Activated effector memory CD4-positive, alpha-beta T cell treated with Interleukin-2 at 50 U/mL for 16 hours (primary cell): ENCODE results near the gene VWA3A.
A peak's percentile ranks its signal among the peaks of the same experiment; 100 is the strongest.
"Not testable (repeated sequence)": the region's sequence is repeated elsewhere in the genome, so short reads cannot be mapped to it uniquely, and the experiment has no call there.

ENCODE experiments used
- DNase-seq: peaks from one replicate; pipeline ENCODE4 v3.0.0-alpha.2; 2020

Gene VWA3A

GRCh38 chr16:22188267-22188594 is 95.9 kb downstream of the VWA3A start:
- DNase-seq = no peak

GRCh38 chr16:22188595-22189442 is 96.5 kb downstream of the VWA3A start:
- DNase-seq = peak; percentile 47

GRCh38 chr16:22189473-22190080 is 97.2 kb downstream of the VWA3A start:
- DNase-seq = no peak

- peak; percentile 88 for DNase-seq
Observed at GRCh38 chr16:22190081-22190775, 97.9 kb downstream of the VWA3A start.

GRCh38 chr16:22190776-22191531 is 98.6 kb downstream of the VWA3A start:
- DNase-seq = peak; percentile 99

GRCh38 chr16:22191532-22192260 is 99.4 kb downstream of the VWA3A start:
- peak; percentile 10 for DNase-seq

- DNase-seq = peak; percentile 67
Observed at GRCh38 chr16:22192261-22193062, 100.1 kb downstream of the VWA3A start.

GRCh38 chr16:22193063-22193411 is 100.7 kb downstream of the VWA3A start:
- no peak for DNase-seq

GRCh38 chr16:22194707-22195444 is 102.5 kb downstream of the VWA3A start:
- DNase-seq = no peak

- no peak for DNase-seq
Observed at GRCh38 chr16:22195445-22195694, 103.0 kb downstream of the VWA3A start.

- peak; percentile 86 for DNase-seq
Observed at GRCh38 chr16:22195695-22196558, 103.6 kb downstream of the VWA3A start.

- not testable (repeated sequence) for DNase-seq
Observed at GRCh38 chr16:22196559-22197168, 104.3 kb downstream of the VWA3A start.

GRCh38 chr16:22198547-22199293 is 106.4 kb downstream of the VWA3A start:
- no peak for DNase-seq

- no peak for DNase-seq
Observed at GRCh38 chr16:22202261-22202637, 109.9 kb downstream of the VWA3A start.

GRCh38 chr16:22203091-22203490 is 110.8 kb downstream of the VWA3A start:
- DNase-seq = no peak

GRCh38 chr16:22204091-22204655 is 111.8 kb downstream of the VWA3A start:
- DNase-seq = no peak

GRCh38 chr16:22205577-22206012 is 113.3 kb downstream of the VWA3A start:
- DNase-seq = no peak

GRCh38 chr16:22206013-22206841 is 113.9 kb downstream of the VWA3A start, which contains the start of gene EEF2K:
EEF2K (plus strand) TSS chr16:22206278; CDS start chr16:22225730, 19,452 bp downstream.
- peak; percentile 75 for DNase-seq
